ENCODE measurements around the gene CLSTN2.

GRCh38 chr3:140258222-140258724 lies 323.3 kb downstream of the CLSTN2 start:
- TF ChIP-seq, protein P1, sequence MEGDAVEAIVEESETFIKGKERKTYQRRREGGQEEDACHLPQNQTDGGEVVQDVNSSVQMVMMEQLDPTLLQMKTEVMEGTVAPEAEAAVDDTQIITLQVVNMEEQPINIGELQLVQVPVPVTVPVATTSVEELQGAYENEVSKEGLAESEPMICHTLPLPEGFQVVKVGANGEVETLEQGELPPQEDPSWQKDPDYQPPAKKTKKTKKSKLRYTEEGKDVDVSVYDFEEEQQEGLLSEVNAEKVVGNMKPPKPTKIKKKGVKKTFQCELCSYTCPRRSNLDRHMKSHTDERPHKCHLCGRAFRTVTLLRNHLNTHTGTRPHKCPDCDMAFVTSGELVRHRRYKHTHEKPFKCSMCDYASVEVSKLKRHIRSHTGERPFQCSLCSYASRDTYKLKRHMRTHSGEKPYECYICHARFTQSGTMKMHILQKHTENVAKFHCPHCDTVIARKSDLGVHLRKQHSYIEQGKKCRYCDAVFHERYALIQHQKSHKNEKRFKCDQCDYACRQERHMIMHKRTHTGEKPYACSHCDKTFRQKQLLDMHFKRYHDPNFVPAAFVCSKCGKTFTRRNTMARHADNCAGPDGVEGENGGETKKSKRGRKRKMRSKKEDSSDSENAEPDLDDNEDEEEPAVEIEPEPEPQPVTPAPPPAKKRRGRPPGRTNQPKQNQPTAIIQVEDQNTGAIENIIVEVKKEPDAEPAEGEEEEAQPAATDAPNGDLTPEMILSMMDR (conservative IDR thresholded peaks at IDR 0.05; ENCODE audit: low read depth, low read length) = no peak
- TF ChIP-seq POLR2A (IDR thresholded peaks at IDR 0.05; ENCODE audit: low read depth, low read length) = no peak
- TF ChIP-seq, protein P2, sequence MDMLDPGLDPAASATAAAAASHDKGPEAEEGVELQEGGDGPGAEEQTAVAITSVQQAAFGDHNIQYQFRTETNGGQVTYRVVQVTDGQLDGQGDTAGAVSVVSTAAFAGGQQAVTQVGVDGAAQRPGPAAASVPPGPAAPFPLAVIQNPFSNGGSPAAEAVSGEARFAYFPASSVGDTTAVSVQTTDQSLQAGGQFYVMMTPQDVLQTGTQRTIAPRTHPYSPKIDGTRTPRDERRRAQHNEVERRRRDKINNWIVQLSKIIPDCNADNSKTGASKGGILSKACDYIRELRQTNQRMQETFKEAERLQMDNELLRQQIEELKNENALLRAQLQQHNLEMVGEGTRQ (IDR thresholded peaks at IDR 0.05; ENCODE audit: low read depth, low read length) = no peak

All from IMR-90 (cell line).